IMR-90 (cell line): ENCODE results near the gene TMEM33. TPM values are rescaled to one million over a fixed set of nuclear protein-coding genes. Genes with fewer than 3 reads are reported as not detected.
A peak's percentile ranks its signal among the peaks of the same experiment; 100 is the strongest.

Experiments
- ATAC-seq: fragments of 200-7000 bp; cut with Tn5 transposase; 2 replicates; pipeline ENCODE4 v1.9.1; 2020; ENCODE audit warnings: low read depth, mild to moderate bottlenecking, moderate library complexity
- BruUV-seq: library from RNA; stranded (reverse); fragments of 400-500 nt; replicated peaks from 2 replicates; lab custom pipeline; 2021; lab: Mats Ljungman, UMichigan
- CTCF ChIA-PET: fragments of 300-600 bp; formaldehyde crosslinking; extraction: SDS; loops from one replicate; lab custom pipeline; 2021; ENCODE audit warnings: antibody characterized with exemption; lab: Yijun Ruan, JAX
- POLR2A ChIA-PET: fragments of 300-600 bp; sonication (Branson Sonifier 250); formaldehyde crosslinking; loops from one replicate; lab custom pipeline; 2022; ENCODE audit warnings: antibody characterized with exemption; ENCODE audit not compliant: unreplicated experiment; lab: Charles Lee
- DNase-seq: peaks from one replicate; pipeline ENCODE4 v3.0.0; 2013
- H2AFZ ChIP-seq: replicated peaks from 2 replicates; pipeline ENCODE3; 2013; ENCODE audit warnings: low read length, mild to moderate bottlenecking; ENCODE audit not compliant: poor library complexity
- H2AK5ac ChIP-seq: 2 replicates; pipeline ENCODE4 v1.6.1; 2013; ENCODE audit warnings: low read depth, low read length, inconsistent platforms
- H2AK9ac ChIP-seq: replicated peaks from 2 replicates; pipeline ENCODE3; 2013; ENCODE audit warnings: mild to moderate bottlenecking, low read depth, low read length, moderate library complexity; ENCODE audit not compliant: poor library complexity
- H2BK120ac ChIP-seq: 2 replicates; pipeline ENCODE4 v1.6.1; 2013; ENCODE audit warnings: low read depth, low read length, inconsistent platforms
- H2BK15ac ChIP-seq: 3 replicates; pipeline ENCODE4 v1.6.1; 2013; ENCODE audit warnings: low read depth, low read length, inconsistent platforms
- H2BK20ac ChIP-seq: 2 replicates; pipeline ENCODE4 v1.6.1; 2013; ENCODE audit warnings: low read depth, mild to moderate bottlenecking, inconsistent platforms, low read length, moderate library complexity
- H2BK5ac ChIP-seq: 2 replicates; pipeline ENCODE4 v1.6.1; 2013; ENCODE audit warnings: mild to moderate bottlenecking, low read depth, low read length, inconsistent platforms; ENCODE audit not compliant: poor library complexity, severe bottlenecking
- H3K14ac ChIP-seq: replicated peaks from 2 replicates; pipeline ENCODE4 v1.6.1; 2013; ENCODE audit warnings: low read depth, low read length, inconsistent platforms
- H3K18ac ChIP-seq: 2 replicates; pipeline ENCODE4 v1.6.1; 2013; ENCODE audit warnings: low read depth, low read length, control low read depth
- H3K23ac ChIP-seq: 2 replicates; pipeline ENCODE4 v1.6.1; 2013; ENCODE audit warnings: low read depth, low read length, inconsistent platforms
- H3K27ac ChIP-seq: 2 replicates; pipeline ENCODE4 v1.5.1; 2013; ENCODE audit warnings: mild to moderate bottlenecking, control low read depth, low read length; ENCODE audit not compliant: insufficient read depth
- H3K27me3 ChIP-seq: 2 replicates; pipeline ENCODE4 v1.6.1; 2013; ENCODE audit warnings: low read length; ENCODE audit not compliant: control insufficient read depth, insufficient read depth
- H3K36me3 ChIP-seq: 2 replicates; pipeline ENCODE4 v1.6.1; 2013; ENCODE audit warnings: low read length, mixed read lengths; ENCODE audit not compliant: control insufficient read depth, insufficient read depth
- H3K4ac ChIP-seq: 2 replicates; pipeline ENCODE4 v1.6.1; 2013; ENCODE audit warnings: low read depth, low read length, inconsistent platforms
- H3K4me1 ChIP-seq: 2 replicates; pipeline ENCODE4 v1.6.1; 2013; ENCODE audit warnings: low read length, mixed read lengths; ENCODE audit not compliant: control insufficient read depth, insufficient read depth
- H3K4me2 ChIP-seq: 2 replicates; pipeline ENCODE4 v1.6.1; 2013; ENCODE audit warnings: low read depth, mild to moderate bottlenecking, control low read depth, low read length, moderate library complexity
- H3K4me3 ChIP-seq: 2 replicates; pipeline ENCODE4 v1.5.1; 2013; ENCODE audit warnings: low read depth, mild to moderate bottlenecking, control low read depth, low read length, moderate library complexity; ENCODE audit not compliant: insufficient read depth
- H3K56ac ChIP-seq: 2 replicates; pipeline ENCODE4 v1.6.1; 2013; ENCODE audit warnings: low read length, inconsistent platforms; ENCODE audit not compliant: insufficient read depth; ENCODE audit errors: extremely low read depth
- H3K79me1 ChIP-seq, 2 experiments: 2 replicates each; pipeline ENCODE4 v1.6.1; 2013; ENCODE audit warnings: low read length in 2 of 2, inconsistent platforms in 1 of 2, low read depth in 1 of 2
- H3K9ac ChIP-seq: 2 replicates; pipeline ENCODE4 v1.6.1; 2013; ENCODE audit warnings: low read depth, low read length, control low read depth
- H3K9me1 ChIP-seq: 2 replicates; pipeline ENCODE4 v1.6.1; 2013; ENCODE audit warnings: low read length, inconsistent platforms; ENCODE audit not compliant: insufficient read depth
- H3K9me3 ChIP-seq: 2 replicates; pipeline ENCODE4 v1.6.1; 2013; ENCODE audit warnings: low read length; ENCODE audit not compliant: control insufficient read depth, insufficient read depth
- H4K20me1 ChIP-seq: 2 replicates; pipeline ENCODE4 v1.6.1; 2013; ENCODE audit warnings: low read length, inconsistent platforms; ENCODE audit not compliant: insufficient read depth
- H4K5ac ChIP-seq: 2 replicates; pipeline ENCODE4 v1.6.1; 2013; ENCODE audit warnings: mild to moderate bottlenecking, low read depth, low read length, control low read depth
- H4K8ac ChIP-seq, 2 experiments: 2 replicates each; pipeline ENCODE4 v1.6.1; 2013; ENCODE audit warnings: low read depth in 2 of 2, low read length in 2 of 2, control low read depth in 1 of 2, inconsistent platforms in 1 of 2
- H4K91ac ChIP-seq: 2 replicates; pipeline ENCODE4 v1.6.1; 2013; ENCODE audit warnings: low read depth, low read length, inconsistent platforms; ENCODE audit not compliant: insufficient read depth
- BHLHE40 ChIP-seq: fragments of 150-350 bp; IDR thresholded peaks from 2 replicates; pipeline ENCODE4 v1.6.1; 2016; ENCODE audit warnings: mild to moderate bottlenecking, low read depth, low read length
- CEBPB ChIP-seq: IDR thresholded peaks from 2 replicates; pipeline ENCODE4 v1.6.1; 2012; ENCODE audit warnings: low read depth, low read length, improper control_type of control experiment
- MXI1 ChIP-seq: IDR thresholded peaks from 2 replicates; pipeline ENCODE4 v1.6.1; 2012; ENCODE audit warnings: low read depth, mild to moderate bottlenecking, low read length, moderate library complexity, borderline replicate concordance
- SMC3 ChIP-seq: fragments of 150-350 bp; IDR thresholded peaks from 2 replicates; pipeline ENCODE4 v1.6.1; 2016; ENCODE audit warnings: low read depth, mild to moderate bottlenecking, antibody characterized with exemption, low read length, moderate library complexity
- USF2 ChIP-seq: fragments of 150-350 bp; IDR thresholded peaks from 2 replicates; pipeline ENCODE4 v1.6.1; 2017; ENCODE audit warnings: mild to moderate bottlenecking, antibody characterized with exemption, low read length, low read depth
- WGBS, 2 experiments: methylation state at CpG; one replicate each; pipeline versions ENCODE4 v1.1.5 to v1.1.7; 2013; ENCODE audit warnings: missing lambda C conversion rate in 2 of 2; ENCODE audit not compliant: insufficient read length in 1 of 2; ENCODE audit errors: extremely low coverage in 2 of 2; 5-methylcytosine and 5-hydroxymethylcytosine counted together
- dilution Hi-C: fragments of 300-500 bp; cut with HindIII; formaldehyde crosslinking; loops from one replicate; pipeline ENCODE4 v1.14.3; 2018; ENCODE audit warnings: low sequenced_read_pairs; ENCODE audit not compliant: unreplicated experiment
- in situ Hi-C: fragments of 300-500 bp; cut with MboI; formaldehyde crosslinking; loops from 3 replicates; pipeline ENCODE4 v1.14.3; 2019; ENCODE audit warnings: low sequenced_read_pairs, inconsistent platforms, mixed read lengths
- intact Hi-C: fragments of 100-400 bp; cut with micrococcal nuclease; formaldehyde crosslinking; loops from 2 replicates; pipeline ENCODE4 v1.10.0; 2022
- polyA plus RNA-seq, 3 experiments: library from polyadenylated mRNA; depleted of rRNA; stranded (reverse); fragments of >200 nt; gene quantifications; 2 replicates each; pipeline ENCODE4 v1.2.3, GENCODE V29; 2012; ENCODE audit warnings: low replicate concordance in 1 of 3
- total RNA-seq: library from RNA; depleted of rRNA; stranded (reverse); fragments of >200 nt; gene quantifications from 2 replicates; pipeline ENCODE4 v1.2.3, GENCODE V29; 2012

Gene TMEM33
- total and polyA plus RNA-seq, 2 of the 4 experiments (the other 2 are of a cell fraction): 23.6 to 45.5 TPM

- TF ChIP-seq SMC3: peak; percentile 85
Observed at GRCh38 chr4:41887821-41888686, 47.2 kb upstream of the TMEM33 start (continued).

GRCh38 chr4:41888687-41889074 lies 46.5 kb upstream of the TMEM33 start:
- ChIA-PET CTCF (interaction anchor here (0.6 to 4.2 kb wide), 6 partner anchors 10 to 268 kb away, joined by 3 to 22 read pairs (median 4); no protein-coding TSS in a partner anchor), POLR2A (no interaction called here)
- Histone ChIP-seq H3K9me1 (no peaks in the 10 kb centered on the region), H4K8ac (no peak overlapping the region), H3K56ac (no peak overlapping the region), H3K9ac (no peak overlapping the region), H3K18ac (no peak overlapping the region), H3K79me1 (no peaks in the 10 kb centered on the region), H3K14ac (no peak overlapping the region), H3K23ac (no peak overlapping the region), H2AFZ (no peak overlapping the region), H4K20me1 (no peaks in the 10 kb centered on the region), H3K4ac (no peak overlapping the region), H3K4me3 (no peak overlapping the region), H3K36me3 (no peaks in the 10 kb centered on the region), H2AK5ac (no peak overlapping the region), H4K91ac (no peak overlapping the region), H2BK20ac (no peak overlapping the region), H3K27ac (no peak overlapping the region), H3K9me3 (no peaks in the 10 kb centered on the region), H2AK9ac (no peak overlapping the region), H2BK5ac (no peak overlapping the region), H3K4me1 (no peaks in the 10 kb centered on the region), H2BK120ac (no peak overlapping the region), H2BK15ac (no peak overlapping the region), H4K5ac (no peak overlapping the region), H3K27me3 (peaks cover 35% of the 10 kb centered on the region), H3K4me2 (no peak overlapping the region)
- BruUV-seq: no TSS peak
- no peak for TF ChIP-seq MXI1
- no peak for TF ChIP-seq CEBPB
- TF ChIP-seq USF2: no peak
- no peak for TF ChIP-seq BHLHE40
- no peak for ATAC-seq
- in situ Hi-C loops: loop anchor here (5.0 to 10.0 kb wide), 2 partner anchors 196 to 604 kb away; no protein-coding TSS in a partner anchor
- intact Hi-C loops: loop anchor here (1.0 to 5.0 kb wide), 4 partner anchors 76 to 632 kb away; no protein-coding TSS in a partner anchor
- no peak for DNase-seq
- dilution Hi-C loops: no loop called here
- 60% methylated on average over 1 of the region's 1 CpG; no CpG with 5 or more reads in 1 of the 2 experiments for WGBS, 2 experiments
